NCI-H1694 (cell line): ENCODE results near the gene PPP2R5A.
"Not testable (repeated sequence)": the region's sequence is repeated elsewhere in the genome, so short reads cannot be mapped to it uniquely, and the experiment has no call there.

Experiments
- DNase-seq: peaks from one replicate; lab custom pipeline; 2025; lab: John Stamatoyannopoulos, UW

Gene PPP2R5A

DNA sequence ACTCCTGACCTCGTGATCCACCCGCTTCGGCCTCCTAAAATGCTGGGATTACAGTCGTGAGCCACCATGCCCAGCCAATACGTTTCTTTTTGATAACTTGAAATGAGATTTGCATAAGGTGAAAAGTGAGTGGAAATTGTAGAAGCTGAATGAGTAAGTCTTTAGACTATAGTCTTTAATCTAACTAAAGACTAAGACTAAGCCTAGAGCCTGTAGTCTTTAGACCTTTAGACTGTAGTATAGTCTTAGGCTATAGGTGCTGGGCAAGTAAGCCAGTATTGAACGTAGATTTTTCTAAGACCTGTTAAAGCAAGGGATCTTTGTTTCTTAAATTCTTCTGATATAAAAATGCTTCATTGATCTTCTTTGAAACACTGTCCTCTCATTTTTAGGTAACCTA lies 12.1 kb downstream of the PPP2R5A start:
- DNase-seq = no peak

DNA sequence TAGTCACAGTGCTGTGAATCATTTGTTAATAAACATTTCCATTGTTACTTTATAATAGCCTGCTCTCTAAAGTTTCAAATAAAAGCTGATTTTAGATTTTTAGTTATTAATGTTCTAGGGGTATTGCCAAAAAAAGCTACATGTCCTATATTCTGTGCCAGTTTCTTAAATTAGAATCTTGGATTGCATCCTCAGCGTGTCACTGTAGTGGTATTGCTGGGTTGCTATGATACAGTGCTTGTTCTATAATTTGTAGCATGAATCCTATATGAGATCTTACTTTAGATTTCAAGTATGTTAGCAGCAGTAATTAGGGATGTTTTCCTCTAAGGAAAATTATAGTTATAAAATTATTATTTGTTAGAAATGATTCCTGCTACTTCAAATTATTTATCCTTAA lies 16.4 kb downstream of the PPP2R5A start:
- DNase-seq = no peak

DNA sequence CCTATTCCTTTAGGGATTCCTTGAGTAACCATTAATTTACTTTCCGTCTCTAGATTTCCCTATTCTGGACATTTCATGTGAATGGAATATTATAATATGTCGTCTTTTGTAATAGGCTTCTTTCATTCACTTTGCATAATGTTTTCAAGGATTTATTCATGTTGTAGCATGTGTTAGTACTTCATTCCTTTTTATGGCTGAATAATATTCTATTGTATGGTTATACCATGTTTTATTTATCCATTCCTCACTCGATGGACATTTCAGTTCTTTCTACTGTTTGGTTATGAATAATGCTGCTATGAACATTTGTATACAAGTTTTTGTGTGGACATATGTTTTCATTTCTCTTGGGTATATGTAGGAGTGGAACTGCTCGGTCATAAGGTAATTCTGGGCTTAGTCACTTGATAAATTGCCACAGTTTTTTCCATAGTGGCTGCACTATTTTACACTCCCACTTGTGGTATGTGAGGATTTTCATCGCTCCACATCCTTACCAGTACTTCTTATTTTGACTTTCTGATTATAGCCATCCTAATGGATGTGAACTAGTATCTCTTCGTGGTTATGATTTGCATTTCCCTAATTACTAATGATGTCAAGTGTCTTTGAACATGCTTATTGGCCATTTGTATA lies 17.7 kb downstream of the PPP2R5A start:
- no peak for DNase-seq

DNA sequence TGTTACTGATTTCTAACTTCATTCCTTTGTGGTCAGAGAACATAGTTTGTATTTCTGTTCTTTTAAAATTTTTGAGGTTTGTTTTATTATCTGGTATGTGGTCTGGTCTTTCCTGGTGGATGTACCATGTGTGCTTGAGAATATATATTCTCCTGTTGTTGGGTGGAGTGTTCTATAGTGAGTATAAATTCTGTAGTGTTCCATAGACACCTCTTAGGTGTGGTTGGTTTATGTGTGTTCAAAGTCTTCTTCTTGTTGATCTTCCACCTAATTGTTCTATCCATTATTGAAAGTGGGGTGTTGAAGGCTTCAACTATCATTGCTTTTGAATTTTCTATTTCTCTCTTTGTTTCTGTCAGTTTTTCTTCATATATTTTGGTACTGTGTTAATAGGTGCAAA lies 20.1 kb downstream of the PPP2R5A start:
- no peak for DNase-seq

DNA sequence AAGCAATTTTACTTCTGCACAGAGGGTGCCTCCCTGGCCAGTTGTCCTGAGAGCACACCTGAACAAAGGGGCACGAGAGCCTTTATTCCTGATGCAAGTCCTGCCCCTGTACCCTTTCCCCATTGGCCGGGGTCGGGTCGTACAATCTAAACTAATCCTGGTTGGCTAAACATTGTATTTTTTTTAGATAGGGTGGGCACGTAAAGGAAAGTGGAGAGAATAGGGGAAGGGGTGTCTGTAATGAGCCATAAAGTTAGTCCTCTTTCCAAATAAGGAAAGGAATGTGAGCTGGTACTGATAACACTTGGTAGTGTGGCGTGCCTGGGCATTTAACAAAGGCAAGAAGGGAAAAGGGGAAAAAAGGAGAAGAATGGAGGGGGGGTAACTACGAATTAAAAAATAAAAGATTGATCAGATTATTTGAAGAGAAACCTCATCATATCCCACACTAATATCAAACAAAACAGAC lies 20.8 kb downstream of the PPP2R5A start:
- not testable (repeated sequence) for DNase-seq

DNA sequence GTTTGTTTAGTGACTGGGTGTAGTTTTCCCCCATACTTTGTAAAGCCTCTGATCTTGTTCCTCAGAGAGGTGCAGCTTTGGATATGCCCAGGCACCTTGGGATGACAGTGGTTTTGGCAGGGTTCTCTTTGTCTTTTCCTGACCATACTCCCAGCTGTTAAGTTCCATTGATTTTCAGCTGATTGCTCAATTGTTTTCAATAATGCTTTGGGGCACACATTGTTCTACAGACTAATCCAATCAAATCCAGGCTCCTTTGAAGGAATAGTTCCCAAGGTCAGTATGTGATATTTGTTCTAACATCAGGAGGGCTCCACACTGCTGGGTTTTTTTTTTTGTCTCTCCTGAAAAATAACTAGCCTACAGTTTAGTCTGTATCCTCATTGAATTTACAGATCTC lies 24.8 kb downstream of the PPP2R5A start:
- no peak for DNase-seq

DNA sequence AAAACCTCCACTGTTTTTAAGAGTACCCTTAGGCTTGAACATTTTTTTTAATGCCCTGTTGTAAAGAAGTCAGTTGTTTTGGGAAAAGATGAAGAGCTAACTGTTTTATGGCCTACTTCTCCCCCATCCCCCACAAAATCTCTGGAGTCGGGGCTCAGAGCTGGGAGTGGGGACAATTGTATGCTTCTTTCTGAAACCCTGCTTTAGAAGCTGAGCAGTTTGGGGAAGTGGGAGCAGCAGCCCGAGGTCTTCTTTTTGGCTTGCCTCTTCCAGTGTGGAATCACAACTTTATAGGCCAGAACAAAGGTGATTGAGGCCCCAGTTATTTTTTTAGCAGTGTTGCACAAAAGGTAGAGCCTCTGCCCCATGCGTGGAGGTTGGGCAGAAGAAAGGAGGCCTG lies 25.2 kb downstream of the PPP2R5A start:
- DNase-seq = no peak

DNA sequence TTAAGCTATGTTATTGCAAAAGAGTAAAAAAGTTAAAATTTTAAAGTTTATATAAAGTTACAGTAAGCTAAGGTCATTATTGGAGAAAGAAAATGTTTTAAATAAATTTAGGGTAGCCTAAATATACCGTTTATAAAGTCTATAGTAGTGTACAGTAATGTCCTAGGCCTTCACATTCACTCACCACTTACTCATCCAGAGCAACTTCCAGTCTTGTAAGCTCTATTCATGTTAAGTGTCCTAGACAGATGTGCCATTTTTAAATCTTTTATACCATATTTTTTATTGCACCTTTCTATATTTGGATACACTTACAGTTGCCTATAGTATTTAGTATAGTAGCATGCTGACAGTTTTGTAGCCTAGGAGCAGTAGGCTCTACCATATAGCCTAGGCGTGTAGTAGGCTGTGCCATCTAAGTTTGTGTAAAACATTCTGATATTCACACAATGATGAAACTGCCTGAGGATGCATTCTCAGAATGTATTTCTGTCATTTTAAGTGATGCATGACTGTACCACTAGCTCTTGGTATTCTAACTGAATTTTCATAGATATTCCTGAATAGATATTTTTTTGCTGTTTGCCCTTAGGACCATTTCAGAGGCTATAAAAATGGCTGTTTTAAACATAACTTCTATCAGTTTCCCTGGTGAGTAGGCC lies 26.8 kb downstream of the PPP2R5A start:
- no peak for DNase-seq

DNA sequence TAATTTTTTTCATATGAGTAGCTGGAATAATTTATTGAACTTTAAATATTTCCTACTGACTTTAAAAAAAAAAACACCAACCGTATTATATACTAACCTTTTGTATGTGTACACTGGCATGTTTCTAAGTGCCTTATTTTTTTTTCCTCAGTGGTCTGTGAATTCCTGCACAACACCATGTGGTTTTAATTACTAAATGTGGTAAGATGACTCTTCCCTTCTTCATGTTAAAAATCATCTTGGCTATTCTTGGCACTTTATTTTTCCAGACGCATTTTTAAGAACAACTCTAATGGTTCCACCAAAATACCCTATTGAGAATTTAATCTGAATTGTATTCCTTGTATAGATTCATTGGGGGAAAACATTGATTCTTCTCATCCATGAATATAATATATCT lies 28.4 kb downstream of the PPP2R5A start:
- no peak for DNase-seq

DNA sequence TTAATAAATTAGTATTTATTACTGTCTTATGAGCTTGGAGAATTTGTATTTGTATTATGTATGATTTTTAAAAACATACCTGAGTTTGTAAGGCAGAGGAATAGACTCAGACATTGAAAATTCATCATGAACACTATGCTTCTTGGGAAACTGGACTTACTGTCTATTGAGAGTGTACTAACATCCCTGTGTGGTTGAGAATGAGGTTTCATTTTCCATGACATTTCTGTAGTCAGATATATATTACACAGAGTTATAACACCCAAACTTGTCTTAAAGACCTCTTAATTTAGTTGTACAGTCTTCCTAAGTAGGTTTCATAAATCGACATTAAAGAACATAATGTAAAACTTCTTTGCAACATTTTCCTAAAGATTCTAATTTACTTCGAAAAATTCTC lies 30.0 kb downstream of the PPP2R5A start:
- DNase-seq = no peak

DNA sequence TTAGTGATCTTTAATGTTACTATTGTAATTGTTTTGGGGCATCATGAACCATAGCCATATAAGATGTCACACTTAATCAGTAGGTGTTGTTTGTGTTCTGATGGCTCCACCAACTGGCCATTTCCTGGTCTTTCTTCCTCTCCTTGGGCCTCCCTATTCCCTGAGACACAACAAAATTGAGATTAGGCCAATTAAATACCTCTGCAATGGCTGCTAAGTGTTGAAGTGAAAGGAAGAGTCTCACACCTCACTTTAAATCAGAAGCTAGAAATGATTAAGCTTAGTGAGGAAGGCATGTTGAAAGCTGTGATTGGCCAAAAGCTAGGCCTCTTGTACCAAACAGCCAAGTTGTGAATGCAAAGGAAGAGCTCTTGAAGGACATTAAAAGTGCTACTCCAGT lies 30.7 kb downstream of the PPP2R5A start:
- DNase-seq = no peak

DNA sequence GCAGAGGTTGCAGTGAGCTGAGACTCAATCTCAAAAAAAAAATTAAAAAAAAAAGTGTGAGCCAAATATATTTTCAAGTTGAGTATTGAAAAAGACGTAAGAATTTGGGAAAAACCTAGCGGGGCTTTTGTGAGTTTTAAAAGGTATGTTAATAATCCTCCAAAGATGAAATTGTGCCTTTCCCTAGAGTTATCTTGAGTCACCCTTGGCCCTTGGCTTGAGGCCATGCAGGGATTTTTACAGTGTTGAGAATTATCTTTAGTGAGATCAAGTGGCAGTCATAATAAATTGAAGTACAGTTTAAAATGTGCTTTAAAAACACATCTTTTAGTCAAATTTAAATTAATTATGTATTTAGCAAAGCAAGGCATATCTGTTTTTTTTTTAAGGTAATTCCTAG lies 32.7 kb downstream of the PPP2R5A start:
- DNase-seq = no peak

DNA sequence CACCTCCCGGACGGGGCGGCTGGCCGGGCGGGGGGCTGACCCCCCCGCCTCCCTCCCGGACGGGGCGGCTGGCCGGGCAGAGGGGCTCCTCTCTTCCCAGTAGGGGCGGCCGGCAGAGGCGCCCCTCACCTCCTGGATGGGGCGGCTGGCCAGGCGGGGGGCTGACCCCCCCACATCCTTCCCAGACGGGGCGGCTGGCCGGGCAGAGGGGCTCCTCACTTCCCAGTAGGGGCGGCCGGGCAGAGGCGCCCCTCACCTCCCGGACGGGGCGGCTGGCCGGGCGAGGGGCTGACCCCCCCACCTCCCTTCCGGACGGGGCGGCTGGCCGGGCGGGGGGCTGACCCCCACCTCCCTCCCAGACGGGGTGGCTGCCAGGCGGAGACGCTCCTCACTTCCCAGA lies 35.8 kb downstream of the PPP2R5A start:
- not testable (repeated sequence) for DNase-seq

DNA sequence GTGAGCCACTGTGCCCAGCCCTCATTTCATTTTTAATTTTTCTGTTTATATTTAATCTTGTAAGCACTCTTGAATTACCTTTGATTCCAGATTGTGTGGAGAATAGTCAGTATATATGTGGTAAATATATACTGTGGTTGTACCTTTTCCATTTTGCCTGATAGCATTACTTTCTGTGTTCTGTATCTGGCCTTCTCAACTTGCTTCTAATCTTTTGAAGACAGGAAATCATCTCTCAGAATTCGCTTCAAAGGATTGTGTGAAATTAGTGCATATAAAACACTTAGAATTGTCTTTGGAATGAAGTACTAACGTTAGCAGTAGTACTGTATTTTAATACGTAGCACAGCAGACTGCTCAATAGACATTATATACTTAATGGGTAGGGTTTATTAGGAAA lies 37.9 kb downstream of the PPP2R5A start:
- no peak for DNase-seq

DNA sequence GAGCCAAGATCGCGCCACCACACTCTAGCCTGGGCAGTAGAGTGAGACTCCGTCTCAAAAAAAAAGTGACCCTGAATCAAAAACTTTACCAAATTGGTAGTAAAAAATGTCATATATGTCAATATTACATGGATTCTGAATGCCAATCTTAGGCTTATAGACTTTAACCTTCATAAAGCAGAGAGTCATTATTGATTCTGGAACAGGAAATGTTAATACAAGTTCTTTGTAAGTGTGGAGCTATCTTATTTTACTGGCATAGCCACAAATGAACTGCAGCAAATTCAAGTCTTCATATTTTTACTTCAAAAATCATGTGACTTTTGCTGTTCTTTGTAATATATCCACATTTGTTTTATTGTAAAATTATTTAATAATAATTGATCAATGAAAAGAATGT lies 41.3 kb downstream of the PPP2R5A start:
- no peak for DNase-seq

DNA sequence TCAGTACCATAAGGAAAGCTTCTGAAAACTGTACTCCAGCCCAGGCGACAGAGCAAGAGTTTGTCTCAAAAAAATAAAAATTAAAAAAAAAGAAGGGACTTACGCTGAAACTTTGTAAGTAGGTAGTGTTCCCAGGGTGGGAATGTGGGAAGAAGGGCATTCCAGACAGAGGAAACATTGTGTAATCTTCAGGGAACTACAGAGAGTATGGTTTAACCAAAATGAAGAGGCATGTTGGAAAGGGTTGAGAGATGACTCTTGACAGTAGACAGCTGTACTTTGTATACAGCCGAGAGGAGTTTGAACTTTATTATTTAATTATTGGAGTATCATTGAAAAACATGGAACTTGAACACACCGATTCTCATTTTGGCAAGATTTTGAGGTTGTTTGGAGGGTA lies 43.0 kb downstream of the PPP2R5A start:
- no peak for DNase-seq

DNA sequence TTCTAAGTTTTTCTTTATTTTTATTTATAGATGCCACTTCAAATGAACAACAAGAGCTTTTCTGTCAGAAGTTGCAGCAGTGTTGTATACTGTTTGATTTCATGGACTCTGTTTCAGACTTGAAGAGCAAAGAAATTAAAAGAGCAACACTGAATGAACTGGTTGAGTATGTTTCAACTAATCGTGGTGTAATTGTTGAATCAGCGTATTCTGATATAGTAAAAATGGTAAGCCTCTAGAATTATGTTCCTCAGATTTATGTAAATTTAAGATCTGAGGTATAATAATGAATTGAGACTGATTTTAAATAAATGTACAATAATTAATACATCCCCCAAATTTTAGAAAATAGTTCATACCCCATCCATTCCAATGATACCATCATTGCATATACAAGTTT lies 43.9 kb downstream of the PPP2R5A start:
- no peak for DNase-seq

DNA sequence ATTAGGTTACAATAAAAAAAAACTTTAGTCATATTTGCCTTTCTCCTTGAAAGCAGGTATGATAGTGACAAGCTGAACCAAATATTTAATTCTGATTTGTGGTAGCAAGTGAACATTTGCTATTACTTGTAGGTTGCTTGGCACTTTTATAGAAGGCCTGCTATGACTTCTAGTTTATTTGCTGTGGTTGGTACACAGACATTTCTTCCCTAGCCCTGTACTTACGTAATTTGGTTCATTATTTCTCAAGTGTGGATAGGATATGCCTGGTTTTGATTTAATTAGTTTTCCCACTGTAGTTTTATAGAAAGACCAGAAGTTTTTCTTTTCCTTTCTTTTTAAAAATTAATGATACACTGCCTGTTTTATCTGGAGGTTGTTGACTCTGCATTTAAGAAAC lies 55.9 kb downstream of the PPP2R5A start:
- no peak for DNase-seq

DNA sequence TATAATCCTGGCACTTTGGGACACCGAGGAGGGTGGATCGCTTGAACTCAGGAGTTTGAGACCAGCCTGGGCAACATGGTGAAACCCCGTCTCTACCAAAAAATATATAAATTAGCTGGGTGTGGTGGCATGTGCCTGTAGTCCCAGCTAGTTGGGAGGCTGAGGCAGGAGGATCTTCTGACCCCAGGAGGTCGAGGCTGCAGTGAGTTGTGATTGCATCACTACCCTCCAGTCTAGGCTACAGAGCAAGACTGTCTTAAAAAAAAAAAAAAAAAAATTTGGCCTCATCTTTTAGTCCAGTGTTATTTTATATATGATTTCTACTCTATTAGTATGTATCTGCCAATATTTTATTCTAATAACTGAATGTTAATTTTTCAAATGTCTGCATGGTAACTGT lies 59.7 kb downstream of the PPP2R5A start:
- DNase-seq = no peak

DNA sequence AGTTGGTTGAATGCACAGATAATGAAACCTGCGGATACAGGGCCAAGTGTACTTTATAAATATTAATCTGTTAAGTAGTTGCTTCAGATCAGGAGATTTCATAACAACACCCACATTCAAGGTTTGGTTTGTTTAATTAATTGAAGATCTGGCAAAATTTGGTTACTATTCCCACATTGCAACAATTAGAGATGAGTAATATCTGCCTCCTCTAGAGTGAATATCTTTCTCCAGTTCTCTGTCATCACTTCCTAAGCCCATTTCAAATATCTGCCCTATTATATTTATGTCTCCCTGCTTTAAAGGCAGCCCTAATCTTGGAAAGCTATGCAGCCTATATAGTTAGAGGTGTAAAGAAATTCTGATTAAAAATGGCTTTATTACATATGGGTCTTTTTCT lies 61.4 kb downstream of the PPP2R5A start:
- no peak for DNase-seq

DNA sequence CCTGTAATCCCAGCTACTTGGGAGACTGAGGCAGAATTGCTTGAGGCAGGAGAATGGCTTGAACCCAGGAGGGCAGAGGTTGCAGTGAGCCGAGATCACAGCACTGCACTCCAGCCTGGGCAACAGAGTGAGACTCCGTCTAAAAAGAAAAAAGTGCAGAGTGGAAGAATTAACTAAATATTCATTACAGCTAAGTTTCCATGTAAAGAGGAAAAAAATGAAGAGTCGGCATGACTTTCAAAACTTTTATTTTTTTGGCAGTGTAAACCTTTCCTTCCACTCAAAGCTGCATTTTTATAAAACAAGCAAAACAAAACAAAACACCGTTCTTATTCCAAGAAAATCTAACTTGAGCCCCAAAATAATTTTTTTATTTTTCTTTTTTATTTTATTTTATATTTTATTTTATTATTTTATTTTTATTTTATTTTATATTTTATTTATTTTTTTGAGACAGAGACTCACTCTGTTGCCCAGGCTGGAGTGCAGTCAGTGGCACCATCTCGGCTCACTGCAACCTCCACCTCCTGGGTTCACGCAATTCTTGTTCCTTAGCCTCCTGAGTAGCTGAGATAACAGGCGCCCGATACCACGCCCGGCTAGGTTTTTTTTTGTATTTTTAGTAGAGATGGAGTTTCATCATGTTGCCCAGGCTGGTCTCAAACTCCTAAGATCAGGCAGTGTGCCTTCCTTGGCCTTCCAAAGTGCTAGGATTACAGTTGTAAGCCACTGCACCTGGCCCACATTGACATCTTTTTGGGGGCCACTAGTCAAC lies 66.6 kb downstream of the PPP2R5A start:
- no peak for DNase-seq

DNA sequence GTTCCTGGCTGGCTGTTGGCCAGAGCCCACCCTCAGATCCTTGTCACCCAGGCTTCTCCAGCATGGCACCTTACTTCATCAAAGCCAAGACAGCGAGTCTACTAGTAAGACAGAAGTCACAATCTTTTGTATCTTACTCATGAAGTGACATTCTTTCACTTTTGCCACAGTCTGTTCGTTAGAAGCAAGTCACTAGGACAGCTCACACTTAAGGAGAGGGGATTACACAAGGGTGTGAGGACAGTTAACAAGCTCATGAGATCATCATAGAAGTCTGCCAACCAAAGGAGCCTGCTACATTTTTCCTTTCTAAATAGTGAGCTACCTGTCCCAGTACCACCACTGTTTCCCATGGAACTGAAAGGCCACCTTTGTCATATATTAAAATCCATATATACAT lies 68.0 kb downstream of the PPP2R5A start:
- DNase-seq = no peak

DNA sequence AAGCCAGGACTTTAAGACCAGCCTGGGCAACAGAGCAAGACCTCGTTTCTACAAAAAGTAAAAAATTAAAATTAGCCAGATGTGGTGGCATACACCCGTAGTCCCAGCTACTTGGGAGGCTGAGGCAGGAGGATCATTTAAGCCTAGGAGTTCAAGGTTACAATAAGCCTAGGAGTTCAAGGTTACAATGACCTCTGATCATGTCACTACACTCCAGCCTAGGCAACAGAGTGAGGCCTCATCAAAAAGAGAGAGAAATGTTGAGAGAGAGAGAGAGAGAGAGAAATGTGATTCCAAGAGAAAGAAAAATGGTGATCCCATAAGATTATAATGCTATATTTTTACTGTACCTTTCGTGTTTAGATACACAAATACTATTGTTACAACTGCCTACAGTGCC lies 69.3 kb downstream of the PPP2R5A start:
- no peak for DNase-seq
